NCI-H748 (cell line): ENCODE data around the gene SYK.

Experiments
- DNase-seq: peaks from one replicate; lab custom pipeline; 2025; ENCODE audit not compliant: unreplicated experiment; lab: John Stamatoyannopoulos, UW

Gene SYK

GRCh38 chr9:90901933-90902332, 100.3 kb downstream of the SYK start:
- DNase-seq = no peak

GRCh38 chr9:90903766-90904424, 102.3 kb downstream of the SYK start:
- DNase-seq = no peak

- DNase-seq = peak; percentile 14
These were observed 103.3 kb downstream of the SYK start for GRCh38 chr9:90904706-90905478.

GRCh38 chr9:90905822-90906221, 104.2 kb downstream of the SYK start:
- no peak for DNase-seq

- DNase-seq = peak; percentile 12
These were observed 104.9 kb downstream of the SYK start for GRCh38 chr9:90906316-90907055.

GRCh38 chr9:90907056-90907445, 105.4 kb downstream of the SYK start:
- no peak for DNase-seq

GRCh38 chr9:90907790-90908189, 106.2 kb downstream of the SYK start:
- no peak for DNase-seq

- DNase-seq = no peak
These were observed 107.6 kb downstream of the SYK start for GRCh38 chr9:90909225-90909624.

GRCh38 chr9:90909747-90910283, 108.2 kb downstream of the SYK start:
- DNase-seq = no peak

GRCh38 chr9:90914196-90914595, 112.6 kb downstream of the SYK start:
- DNase-seq = no peak

GRCh38 chr9:90914868-90915483, 113.4 kb downstream of the SYK start:
- peak; percentile 78 for DNase-seq

GRCh38 chr9:90915693-90916092, 114.1 kb downstream of the SYK start:
- peak; percentile 34 for DNase-seq

- no peak for DNase-seq
These were observed 114.6 kb downstream of the SYK start for GRCh38 chr9:90916147-90916734.

GRCh38 chr9:90919883-90920282, 118.3 kb downstream of the SYK start:
- no peak for DNase-seq

GRCh38 chr9:90921104-90921503, 119.5 kb downstream of the SYK start:
- DNase-seq = peak; percentile 48

- no peak for DNase-seq
These were observed 120.3 kb downstream of the SYK start for GRCh38 chr9:90921969-90922368.

GRCh38 chr9:90925581-90926257, 124.1 kb downstream of the SYK start:
- no peak for DNase-seq

GRCh38 chr9:90926936-90927335, 125.3 kb downstream of the SYK start:
- no peak for DNase-seq

GRCh38 chr9:90927496-90927895, 125.9 kb downstream of the SYK start:
- no peak for DNase-seq

- no peak for DNase-seq
These were observed 128.0 kb downstream of the SYK start for GRCh38 chr9:90929626-90930025.
